GM12878 (cell line): ENCODE results near the gene CCDC51. TPM values are rescaled to one million over a fixed set of nuclear protein-coding genes. Genes with fewer than 3 reads are reported as not detected.

Experiments
- BMI1 ChIP-seq: fragments of 450-650 bp; IDR thresholded peaks from 2 replicates; pipeline ENCODE4 v1.6.1; 2016; ENCODE audit warnings: mild to moderate bottlenecking, moderate library complexity, borderline replicate concordance
- EGR1 ChIP-seq, 2 experiments: IDR thresholded peaks; 1 replicate in 1 of 2; 2 replicates in 1 of 2; pipeline ENCODE4 v1.6.1; 2011 to 2012; ENCODE audit warnings: low read depth in 2 of 2, low read length in 2 of 2, borderline replicate concordance in 1 of 2, mild to moderate bottlenecking in 1 of 2, moderate library complexity in 1 of 2
- KAT2A ChIP-seq: conservative IDR thresholded peaks from 2 replicates; pipeline ENCODE4 v1.6.1; 2011; ENCODE audit warnings: low read depth, low read length; ENCODE audit not compliant: control insufficient read depth
- MYC ChIP-seq: IDR thresholded peaks from 2 replicates; pipeline ENCODE4 v1.6.1; 2011; ENCODE audit warnings: mild to moderate bottlenecking, low read length, moderate library complexity, inconsistent platforms; ENCODE audit not compliant: insufficient read depth, insufficient replicate concordance, insufficient read length, severe bottlenecking
- PAX8 ChIP-seq: fragments of 450-650 bp; IDR thresholded peaks from 2 replicates; pipeline ENCODE4 v1.6.1; 2017; ENCODE audit warnings: mild to moderate bottlenecking, moderate library complexity
- PML ChIP-seq: IDR thresholded peaks from 2 replicates; pipeline ENCODE4 v1.6.1; 2012; ENCODE audit warnings: low read length, inconsistent platforms
- RAD21 ChIP-seq: IDR thresholded peaks from 2 replicates; pipeline ENCODE4 v1.6.1; 2011; ENCODE audit warnings: mild to moderate bottlenecking, low read depth, low read length, moderate library complexity; ENCODE audit not compliant: insufficient read depth
- RB1 ChIP-seq: fragments of 450-650 bp; formaldehyde crosslinking; IDR thresholded peaks from 2 replicates; pipeline ENCODE4 v1.6.1; 2017; ENCODE audit warnings: mild to moderate bottlenecking, borderline replicate concordance
- RBBP5 ChIP-seq: fragments of 200-600 bp; sonication (generic); conservative IDR thresholded peaks from 2 replicates; pipeline ENCODE4 v1.6.1; 2016
- SIN3A ChIP-seq: IDR thresholded peaks from 2 replicates; pipeline ENCODE4 v1.6.1; 2012; ENCODE audit warnings: low read depth, low read length, improper control_type of control experiment
- SIX5 ChIP-seq: IDR thresholded peaks from 2 replicates; pipeline ENCODE4 v1.6.1; 2011; ENCODE audit warnings: mild to moderate bottlenecking, low read depth, low read length, moderate library complexity; ENCODE audit not compliant: severe bottlenecking
- SMAD1 ChIP-seq: fragments of 450-650 bp; IDR thresholded peaks from 2 replicates; pipeline ENCODE4 v1.6.1; 2018; ENCODE audit warnings: mild to moderate bottlenecking, low read depth; ENCODE audit not compliant: partially characterized antibody
- SMC3 ChIP-seq: IDR thresholded peaks from 2 replicates; pipeline ENCODE4 v1.6.1; 2011; ENCODE audit warnings: low read length, improper control_type of control experiment, borderline replicate concordance
- SUPT20H ChIP-seq: IDR thresholded peaks from 2 replicates; pipeline ENCODE4 v1.6.1; 2011; ENCODE audit warnings: low read depth, mild to moderate bottlenecking, low read length, moderate library complexity, borderline replicate concordance; ENCODE audit not compliant: control insufficient read depth
- TAF1 ChIP-seq: IDR thresholded peaks from 2 replicates; pipeline ENCODE4 v1.6.1; 2011; ENCODE audit warnings: mild to moderate bottlenecking, low read depth, low read length, borderline replicate concordance
- TCF7 ChIP-seq: IDR thresholded peaks from 2 replicates; pipeline ENCODE4 v1.6.1; 2014; ENCODE audit warnings: antibody characterized with exemption, borderline replicate concordance
- YY1 ChIP-seq: IDR thresholded peaks from 2 replicates; pipeline ENCODE4 v1.6.1; 2011; ENCODE audit warnings: low read depth, mild to moderate bottlenecking, low read length
- ZNF217 ChIP-seq: fragments of 450-650 bp; IDR thresholded peaks from 2 replicates; pipeline ENCODE4 v1.6.1; 2017; ENCODE audit warnings: antibody characterized with exemption, mild to moderate bottlenecking
- ZNF24 ChIP-seq: fragments of 450-650 bp; IDR thresholded peaks from 2 replicates; pipeline ENCODE4 v1.6.1; 2017; ENCODE audit warnings: antibody characterized with exemption, mild to moderate bottlenecking
- polyA plus RNA-seq, 11 experiments: library from polyadenylated mRNA; depleted of rRNA in 4 of 11; unstranded in 6 of 11; stranded (reverse) in 5 of 11; fragments of >200 nt; fragmentation: Nextera tagmentation in 4 of 11; fragmentation: Illumina TruSeq in 1 of 11; extraction: Ambion mirVana in 4 of 11; extraction: Trizol in 1 of 11; gene quantifications; 1 replicate in 1 of 11; 2 replicates in 10 of 11; pipeline versions ENCODE4 v1.2.1 to v1.2.3, GENCODE V29; 2011 to 2016; ENCODE audit warnings: inconsistent platforms in 2 of 11, missing spikeins in 2 of 11, low read depth in 1 of 11
- total RNA-seq, 4 experiments: library from RNA; depleted of rRNA in 3 of 4; stranded (reverse); fragments of >200 nt in 3 of 4; fragmentation: Illumina TruSeq in 1 of 4; extraction: Trizol in 1 of 4; gene quantifications; 2 replicates each; pipeline versions ENCODE4 v1.2.1 to v1.2.3, GENCODE V29; 2013 to 2021
- TF ChIP-seq, protein P1 (sequence below): fragments of 450-650 bp; IDR thresholded peaks from 2 replicates; pipeline ENCODE4 v1.6.1; 2017; ENCODE audit warnings: borderline replicate concordance
- TF ChIP-seq, protein P2 (sequence below): fragments of 450-650 bp; IDR thresholded peaks from 2 replicates; pipeline ENCODE4 v1.6.1; 2017; ENCODE audit warnings: mild to moderate bottlenecking, low read depth, inconsistent platforms; ENCODE audit not compliant: poor library complexity, severe bottlenecking
- TF ChIP-seq, protein P3 (sequence below): IDR thresholded peaks from 2 replicates; pipeline ENCODE4 v1.6.1; 2012; ENCODE audit warnings: low read depth, low read length, improper control_type of control experiment

CCDC51 gene
- total and polyA plus RNA-seq, 10 of the 15 experiments (the other 5 are each of a cell fraction or from before 2014, with no cell fraction given) = 10.6 to 54.9 (median 28.5) TPM

DNA sequence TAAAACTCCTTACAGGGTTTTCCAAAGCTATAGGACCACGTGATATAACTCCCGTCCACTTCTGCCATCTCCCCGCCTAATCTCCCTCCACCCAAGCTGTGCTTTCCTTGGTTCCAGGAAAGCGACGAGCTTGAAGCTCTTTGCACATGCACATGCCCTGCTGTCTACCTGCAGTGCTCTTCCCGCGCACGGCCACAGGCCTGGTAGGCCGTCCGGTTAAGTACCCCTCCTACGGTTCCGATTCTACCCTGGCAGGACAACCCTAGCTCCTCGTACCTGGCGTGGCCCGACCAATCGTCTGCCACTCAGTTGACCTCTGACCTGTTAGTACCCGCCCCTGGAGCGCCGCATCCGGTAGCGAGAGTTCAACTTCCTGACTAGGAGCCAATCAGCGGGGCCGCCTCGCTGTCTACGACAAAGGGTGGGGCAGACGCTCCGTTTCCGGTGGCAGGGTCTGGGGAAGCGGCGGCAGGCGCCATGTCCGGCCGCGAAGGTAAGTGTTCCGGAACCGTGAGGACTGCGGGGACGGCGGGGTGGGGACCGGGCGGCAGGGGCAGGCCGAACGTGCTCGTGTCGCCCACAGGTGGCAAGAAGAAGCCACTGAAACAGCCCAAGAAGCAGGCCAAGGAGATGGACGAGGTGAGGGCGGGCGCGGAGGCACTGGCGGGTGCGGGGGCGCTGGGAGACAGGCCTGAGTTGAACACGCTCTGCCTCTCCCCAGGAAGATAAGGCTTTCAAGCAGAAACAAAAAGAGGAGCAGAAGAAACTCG, at the start of gene CCDC51, which contains the start of gene TMA7 (continued):
- no peak for TF ChIP-seq MYC
- TF ChIP-seq SIN3A = peak; percentile 85
- peak; percentile 80 for TF ChIP-seq PML
- TF ChIP-seq TAF1 = peak; percentile 43; the same call in 1 of the 2 replicates
- no peak for TF ChIP-seq PAX8
- TF ChIP-seq, protein P1, sequence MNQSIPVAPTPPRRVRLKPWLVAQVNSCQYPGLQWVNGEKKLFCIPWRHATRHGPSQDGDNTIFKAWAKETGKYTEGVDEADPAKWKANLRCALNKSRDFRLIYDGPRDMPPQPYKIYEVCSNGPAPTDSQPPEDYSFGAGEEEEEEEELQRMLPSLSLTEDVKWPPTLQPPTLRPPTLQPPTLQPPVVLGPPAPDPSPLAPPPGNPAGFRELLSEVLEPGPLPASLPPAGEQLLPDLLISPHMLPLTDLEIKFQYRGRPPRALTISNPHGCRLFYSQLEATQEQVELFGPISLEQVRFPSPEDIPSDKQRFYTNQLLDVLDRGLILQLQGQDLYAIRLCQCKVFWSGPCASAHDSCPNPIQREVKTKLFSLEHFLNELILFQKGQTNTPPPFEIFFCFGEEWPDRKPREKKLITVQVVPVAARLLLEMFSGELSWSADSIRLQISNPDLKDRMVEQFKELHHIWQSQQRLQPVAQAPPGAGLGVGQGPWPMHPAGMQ = no peak
- TF ChIP-seq EGR1 (IDR thresholded peaks at IDR 0.05; ENCODE audit: borderline replicate concordance in 1 of 2, low read depth in 2 of 2, low read length in 2 of 2) = peak in 1 of 2 experiments; percentile 79; a peak in 2 of 3 replicates
- TF ChIP-seq, protein P2, sequence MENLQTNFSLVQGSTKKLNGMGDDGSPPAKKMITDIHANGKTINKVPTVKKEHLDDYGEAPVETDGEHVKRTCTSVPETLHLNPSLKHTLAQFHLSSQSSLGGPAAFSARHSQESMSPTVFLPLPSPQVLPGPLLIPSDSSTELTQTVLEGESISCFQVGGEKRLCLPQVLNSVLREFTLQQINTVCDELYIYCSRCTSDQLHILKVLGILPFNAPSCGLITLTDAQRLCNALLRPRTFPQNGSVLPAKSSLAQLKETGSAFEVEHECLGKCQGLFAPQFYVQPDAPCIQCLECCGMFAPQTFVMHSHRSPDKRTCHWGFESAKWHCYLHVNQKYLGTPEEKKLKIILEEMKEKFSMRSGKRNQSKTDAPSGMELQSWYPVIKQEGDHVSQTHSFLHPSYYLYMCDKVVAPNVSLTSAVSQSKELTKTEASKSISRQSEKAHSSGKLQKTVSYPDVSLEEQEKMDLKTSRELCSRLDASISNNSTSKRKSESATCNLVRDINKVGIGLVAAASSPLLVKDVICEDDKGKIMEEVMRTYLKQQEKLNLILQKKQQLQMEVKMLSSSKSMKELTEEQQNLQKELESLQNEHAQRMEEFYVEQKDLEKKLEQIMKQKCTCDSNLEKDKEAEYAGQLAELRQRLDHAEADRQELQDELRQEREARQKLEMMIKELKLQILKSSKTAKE = no peak
- TF ChIP-seq YY1 = peak; percentile 95
- TF ChIP-seq TCF7 = no peak
- no peak for TF ChIP-seq SUPT20H
- TF ChIP-seq, protein P3, sequence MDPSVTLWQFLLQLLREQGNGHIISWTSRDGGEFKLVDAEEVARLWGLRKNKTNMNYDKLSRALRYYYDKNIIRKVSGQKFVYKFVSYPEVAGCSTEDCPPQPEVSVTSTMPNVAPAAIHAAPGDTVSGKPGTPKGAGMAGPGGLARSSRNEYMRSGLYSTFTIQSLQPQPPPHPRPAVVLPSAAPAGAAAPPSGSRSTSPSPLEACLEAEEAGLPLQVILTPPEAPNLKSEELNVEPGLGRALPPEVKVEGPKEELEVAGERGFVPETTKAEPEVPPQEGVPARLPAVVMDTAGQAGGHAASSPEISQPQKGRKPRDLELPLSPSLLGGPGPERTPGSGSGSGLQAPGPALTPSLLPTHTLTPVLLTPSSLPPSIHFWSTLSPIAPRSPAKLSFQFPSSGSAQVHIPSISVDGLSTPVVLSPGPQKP = peak; percentile 64; the same call in 1 of the 2 replicates
- no peak for TF ChIP-seq RBBP5
- TF ChIP-seq BMI1 = no peak
- TF ChIP-seq KAT2A = no peak
- TF ChIP-seq RAD21 = no peak
- peak; percentile 42 for TF ChIP-seq SIX5
- no peak for TF ChIP-seq ZNF24
- no peak for TF ChIP-seq RB1
- no peak for TF ChIP-seq SMC3
- TF ChIP-seq SMAD1 = no peak
- no peak for TF ChIP-seq ZNF217
